Measurements from ENCODE around the gene RASGRF1.
"Not testable (repeated sequence)": the region's sequence is repeated elsewhere in the genome, so short reads cannot be mapped to it uniquely, and the experiment has no call there.

RASGRF1 gene

DNA sequence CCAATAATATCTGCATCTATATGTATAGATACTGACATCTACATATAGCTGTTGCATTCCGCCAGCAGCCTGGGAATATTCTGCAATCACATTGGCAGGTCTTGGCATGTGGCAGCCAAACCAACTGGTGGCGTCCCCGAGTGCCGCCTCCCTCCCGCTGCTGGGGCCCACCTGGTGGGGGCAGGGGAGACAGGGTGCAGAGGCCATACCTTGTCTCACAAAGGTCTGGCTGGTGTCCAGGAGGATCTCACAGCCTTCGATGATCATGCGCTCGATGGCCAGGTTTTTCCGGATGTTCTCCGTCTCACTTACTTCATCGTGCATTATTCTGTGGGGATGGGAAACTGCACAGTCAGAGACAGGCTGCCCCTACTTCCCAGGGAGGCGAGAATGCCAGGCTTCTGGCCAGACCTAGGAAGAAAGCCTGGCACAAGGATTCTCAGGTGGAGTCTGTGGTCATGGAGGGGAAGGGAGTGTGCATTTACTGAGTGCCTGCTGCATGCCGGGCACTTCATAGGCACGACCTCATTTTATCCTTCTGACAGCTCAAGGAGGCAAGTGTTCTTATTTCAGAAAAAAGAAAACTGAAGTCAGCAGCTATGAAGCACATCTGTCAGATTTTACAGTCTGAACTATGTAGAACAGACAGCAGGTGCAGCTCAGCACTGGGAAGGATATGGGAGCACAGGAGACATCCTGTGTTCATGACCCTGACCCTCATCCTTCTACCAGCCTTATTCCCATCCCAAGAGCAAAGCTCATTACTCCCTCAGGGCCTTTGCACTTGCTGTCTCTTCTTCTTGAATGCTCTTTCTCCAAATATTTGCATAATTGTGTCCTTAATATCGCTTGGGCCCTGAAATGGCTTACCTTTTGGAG lies 62.8 kb downstream of the RASGRF1 start:
- H3K4me3 ChIP-seq (ENCODE audit: low read length), result no peak overlapping the region
- peak; percentile 19 for DNase-seq (ENCODE audit: low read depth)
- TF ChIP-seq, protein P1, sequence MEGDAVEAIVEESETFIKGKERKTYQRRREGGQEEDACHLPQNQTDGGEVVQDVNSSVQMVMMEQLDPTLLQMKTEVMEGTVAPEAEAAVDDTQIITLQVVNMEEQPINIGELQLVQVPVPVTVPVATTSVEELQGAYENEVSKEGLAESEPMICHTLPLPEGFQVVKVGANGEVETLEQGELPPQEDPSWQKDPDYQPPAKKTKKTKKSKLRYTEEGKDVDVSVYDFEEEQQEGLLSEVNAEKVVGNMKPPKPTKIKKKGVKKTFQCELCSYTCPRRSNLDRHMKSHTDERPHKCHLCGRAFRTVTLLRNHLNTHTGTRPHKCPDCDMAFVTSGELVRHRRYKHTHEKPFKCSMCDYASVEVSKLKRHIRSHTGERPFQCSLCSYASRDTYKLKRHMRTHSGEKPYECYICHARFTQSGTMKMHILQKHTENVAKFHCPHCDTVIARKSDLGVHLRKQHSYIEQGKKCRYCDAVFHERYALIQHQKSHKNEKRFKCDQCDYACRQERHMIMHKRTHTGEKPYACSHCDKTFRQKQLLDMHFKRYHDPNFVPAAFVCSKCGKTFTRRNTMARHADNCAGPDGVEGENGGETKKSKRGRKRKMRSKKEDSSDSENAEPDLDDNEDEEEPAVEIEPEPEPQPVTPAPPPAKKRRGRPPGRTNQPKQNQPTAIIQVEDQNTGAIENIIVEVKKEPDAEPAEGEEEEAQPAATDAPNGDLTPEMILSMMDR (IDR thresholded peaks at IDR 0.05; ENCODE audit: insufficient read depth, low read depth, low read length, missing control alignments), result no peak

DNA sequence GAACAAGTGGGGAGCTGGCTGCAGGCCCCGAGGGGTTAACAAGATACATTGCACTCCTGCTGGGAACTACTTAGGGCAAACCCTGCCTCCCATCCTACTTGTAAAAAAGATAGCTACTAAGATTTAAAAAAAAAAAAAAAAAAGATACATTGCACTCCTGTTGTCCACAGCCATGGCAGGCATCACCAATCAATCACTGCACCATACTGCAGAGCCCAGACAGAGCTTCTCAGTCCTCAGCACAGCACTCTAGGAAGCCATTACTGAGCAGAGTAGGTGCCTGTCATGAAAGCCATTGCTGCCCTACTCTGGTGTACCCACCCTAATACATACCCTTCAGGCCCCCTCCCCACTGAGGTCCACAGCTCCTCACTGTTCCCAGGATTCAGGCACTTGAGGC lies 64.8 kb downstream of the RASGRF1 start:
- DNase-seq (ENCODE audit: low read depth), result no peak
- TF ChIP-seq, protein P1 (IDR thresholded peaks at IDR 0.05; ENCODE audit: insufficient read depth, low read depth, low read length, missing control alignments), result no peak
- no peak overlapping the region for H3K4me3 ChIP-seq (ENCODE audit: low read length)

- no peak overlapping the region for H3K4me3 ChIP-seq (ENCODE audit: low read length)
- TF ChIP-seq, protein P1 (IDR thresholded peaks at IDR 0.05; ENCODE audit: insufficient read depth, low read depth, low read length, missing control alignments), result no peak
- no peak for DNase-seq (ENCODE audit: low read depth)
Observed at GRCh38 chr15:79025201-79025600, 65.4 kb downstream of the RASGRF1 start.

DNA sequence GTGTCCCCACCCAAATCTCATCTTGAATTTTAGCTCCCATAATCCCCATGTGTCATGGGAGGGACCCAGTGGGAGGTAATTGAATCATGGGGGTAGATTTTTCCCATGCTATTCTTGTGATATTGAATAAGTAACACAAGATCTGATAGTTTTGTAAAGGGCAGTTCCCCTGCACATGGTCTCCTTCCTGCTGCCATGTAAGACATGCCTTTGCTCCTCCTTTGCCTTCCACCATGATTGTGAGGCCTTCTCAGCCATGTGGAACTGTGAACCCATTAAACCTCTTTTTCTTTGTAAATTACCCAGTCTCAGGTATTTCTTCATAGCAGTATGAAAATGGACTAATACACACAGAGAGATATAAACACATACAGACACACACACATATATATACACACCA lies 66.1 kb downstream of the RASGRF1 start:
- not testable (repeated sequence) for H3K4me3 ChIP-seq (ENCODE audit: low read length); DNase-seq (ENCODE audit: low read depth)

DNA sequence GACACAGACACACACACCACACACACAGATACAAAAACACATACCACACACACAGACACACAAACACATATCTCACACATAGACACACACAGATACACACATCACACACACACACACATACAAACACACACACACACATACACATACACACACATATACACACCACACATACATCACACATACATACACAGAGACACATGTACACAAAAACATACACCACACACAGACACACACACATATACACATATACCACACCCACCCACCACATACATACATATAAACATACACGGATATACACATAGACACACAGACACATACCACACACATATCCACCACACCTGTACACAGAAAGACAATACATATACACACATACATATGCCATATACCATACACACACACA lies 66.7 kb downstream of the RASGRF1 start:
- TF ChIP-seq, protein P1 (IDR thresholded peaks at IDR 0.05; ENCODE audit: insufficient read depth, low read depth, low read length, missing control alignments), result no peak
- no peak overlapping the region for H3K4me3 ChIP-seq (ENCODE audit: low read length)
- no peak for DNase-seq (ENCODE audit: low read depth)

- TF ChIP-seq, protein P1 (IDR thresholded peaks at IDR 0.05; ENCODE audit: insufficient read depth, low read depth, low read length, missing control alignments), result no peak
- H3K4me3 ChIP-seq (ENCODE audit: low read length), result no peak overlapping the region
- DNase-seq (ENCODE audit: low read depth), result no peak
Observed at GRCh38 chr15:79023546-79023890, 67.1 kb downstream of the RASGRF1 start.

GRCh38 chr15:79018960-79019359 lies 71.6 kb downstream of the RASGRF1 start:
- DNase-seq (ENCODE audit: low read depth), result no peak
- TF ChIP-seq, protein P1 (IDR thresholded peaks at IDR 0.05; ENCODE audit: insufficient read depth, low read depth, low read length, missing control alignments), result no peak

More at GRCh38 chr15:79018960-79019359, 71.6 kb downstream of the RASGRF1 start:
- H3K4me3 ChIP-seq (ENCODE audit: low read length), result no peak overlapping the region

Data from epithelial cell of esophagus (primary cell).